SU-DHL-6 (cell line): ENCODE measurements around the gene ARHGEF4.

ENCODE experiments used
- CTCF ChIP-seq: fragments of 200-600 bp; sonication (generic); IDR thresholded peaks from one replicate; pipeline ENCODE4 v1.5.1; 2017; ENCODE audit warnings: antibody characterized with exemption, mild to moderate bottlenecking, low read length, moderate library complexity; ENCODE audit not compliant: insufficient read depth, poor library complexity, severe bottlenecking
- EZH2phosphoT487 ChIP-seq: fragments of 200-600 bp; sonication (generic), shearing (Covaris generic); conservative IDR thresholded peaks from 2 replicates; pipeline ENCODE4 v1.6.1; 2018; ENCODE audit warnings: mild to moderate bottlenecking, antibody characterized with exemption, low read length, moderate library complexity, mixed read lengths

GRCh38 chr2:130839011-130839780, 2.5 kb downstream of the ARHGEF4 start:
- TF ChIP-seq CTCF (no peak), EZH2phosphoT487 (no peak)
